OCI-LY3 (cell line): ENCODE data around the gene KL.

Experiments used
- H2AFZ ChIP-seq: fragments of 200-600, 300-600 bp; shearing (Covaris generic); 2 replicates; pipeline ENCODE4 v1.6.0; 2014; ENCODE audit warnings: antibody characterized with exemption, low read depth, low read length
- H3K27ac ChIP-seq: fragments of 200-600, 300-600 bp; sonication (generic); 2 replicates; pipeline ENCODE4 v1.5.1; 2014; ENCODE audit warnings: mild to moderate bottlenecking, low read length, moderate library complexity, mixed read lengths
- H3K27me3 ChIP-seq: fragments of 200-600, 300-600 bp; sonication (generic); 2 replicates; pipeline ENCODE4 v1.6.1; 2014; ENCODE audit warnings: low read depth, low read length, mixed read lengths
- H3K36me3 ChIP-seq: fragments of 200-600, 300-600 bp; sonication (generic); replicated peaks from 2 replicates; pipeline ENCODE3; 2014; ENCODE audit warnings: low read depth, low read length, mixed read lengths
- H3K4me1 ChIP-seq: fragments of 300-600, 200-600 bp; sonication (generic); 2 replicates; pipeline ENCODE4 v1.6.1; 2014; ENCODE audit warnings: low read length, mixed read lengths
- H3K4me2 ChIP-seq: fragments of 200-600, 300-600 bp; sonication (generic); 2 replicates; pipeline ENCODE4 v1.6.1; 2014; ENCODE audit warnings: low read length, mixed read lengths
- H3K4me3 ChIP-seq: fragments of 300-600, 200-600 bp; sonication (generic); 2 replicates; pipeline ENCODE4 v1.5.1; 2014; ENCODE audit warnings: antibody characterized with exemption, mild to moderate bottlenecking, low read length, moderate library complexity
- H3K79me2 ChIP-seq: fragments of 300-600, 200-600 bp; shearing (Covaris generic); 2 replicates; pipeline ENCODE4 v1.6.1; 2014; ENCODE audit warnings: mild to moderate bottlenecking, low read length, mixed read lengths
- H3K9ac ChIP-seq: fragments of 300-600, 200-600 bp; shearing (Covaris generic); 2 replicates; pipeline ENCODE4 v1.6.0; 2014; ENCODE audit warnings: mild to moderate bottlenecking, low read length, moderate library complexity
- H3K9me3 ChIP-seq: fragments of 200-600, 300-600 bp; shearing (Covaris generic); 2 replicates; pipeline ENCODE4 v1.6.1; 2014; ENCODE audit warnings: low read length, mixed read lengths; ENCODE audit not compliant: insufficient read depth
- H4K20me1 ChIP-seq: fragments of 200-600, 300-600 bp; sonication (generic); 2 replicates; pipeline ENCODE4 v1.6.1; 2016; ENCODE audit warnings: low read length, mixed read lengths; ENCODE audit not compliant: insufficient read depth
- CTCF ChIP-seq: fragments of 200-600, 300-600 bp; sonication (generic); IDR thresholded peaks from 2 replicates; pipeline ENCODE4 v1.5.1; 2014; ENCODE audit warnings: antibody characterized with exemption, low read length, low read depth
- EZH2phosphoT487 ChIP-seq: fragments of 200-600 bp; shearing (Covaris generic); IDR thresholded peaks from 2 replicates; pipeline ENCODE4 v1.6.1; 2018; ENCODE audit warnings: antibody characterized with exemption, mixed run types, low read depth

Gene KL

GRCh38 chr13:33018886-33019285 is 2.7 kb downstream of the KL start:
- TF ChIP-seq EZH2phosphoT487 (no peak), CTCF (no peak)
- Histone ChIP-seq H3K4me2 (no peak overlapping the region), H3K27me3 (peaks cover 23% of the 10 kb centered on the region; the same call in 1 of the 2 replicates)

GRCh38 chr13:33022986-33023385 is 6.8 kb downstream of the KL start:
- no peak overlapping the region for H2AFZ ChIP-seq
- no peaks in the 10 kb centered on the region for H3K4me1 ChIP-seq
- H3K27me3 ChIP-seq = peaks cover 25% of the 10 kb centered on the region; the same call in 1 of the 2 replicates
- no peak overlapping the region for H3K4me2 ChIP-seq
- H3K36me3 ChIP-seq = no peaks in the 10 kb centered on the region
- H3K4me3 ChIP-seq = no peak overlapping the region
- no peak overlapping the region for H3K9ac ChIP-seq
- no peak overlapping the region for H3K27ac ChIP-seq
- no peak for TF ChIP-seq EZH2phosphoT487
- no peak for TF ChIP-seq CTCF
- no peaks in the 10 kb centered on the region for H3K9me3 ChIP-seq
- H4K20me1 ChIP-seq = no peaks in the 10 kb centered on the region
- no peaks in the 10 kb centered on the region for H3K79me2 ChIP-seq

More at GRCh38 chr13:33018886-33019285, 2.7 kb downstream of the KL start:
- Histone ChIP-seq H3K9me3 (no peaks in the 10 kb centered on the region), H4K20me1 (no peaks in the 10 kb centered on the region), H3K4me3 (no peak overlapping the region), H3K79me2 (no peaks in the 10 kb centered on the region), H3K27ac (no peak overlapping the region), H2AFZ (no peak overlapping the region), H3K36me3 (no peaks in the 10 kb centered on the region), H3K4me1 (no peaks in the 10 kb centered on the region), H3K9ac (no peak overlapping the region)

GRCh38 chr13:33025220-33025744 is 9.1 kb downstream of the KL start:
- TF ChIP-seq CTCF = no peak
- TF ChIP-seq EZH2phosphoT487 = no peak
- no peaks in the 10 kb centered on the region for H4K20me1 ChIP-seq

GRCh38 chr13:33026489-33027152 is 10.4 kb downstream of the KL start:
- H3K36me3 ChIP-seq = no peaks in the 10 kb centered on the region
- H3K4me3 ChIP-seq = no peak overlapping the region
- H3K27ac ChIP-seq = no peak overlapping the region
- H4K20me1 ChIP-seq = no peaks in the 10 kb centered on the region
- TF ChIP-seq EZH2phosphoT487 (no peak), CTCF (no peak)
- peaks cover 17% of the 10 kb centered on the region; the same call in 1 of the 2 replicates for H3K27me3 ChIP-seq
- H3K9me3 ChIP-seq = no peaks in the 10 kb centered on the region
- no peak overlapping the region for H3K4me2 ChIP-seq
- H3K79me2 ChIP-seq = no peaks in the 10 kb centered on the region
- no peaks in the 10 kb centered on the region for H3K4me1 ChIP-seq
- no peak overlapping the region for H2AFZ ChIP-seq
- no peak overlapping the region for H3K9ac ChIP-seq

More at GRCh38 chr13:33025220-33025744, 9.1 kb downstream of the KL start:
- no peak overlapping the region for H3K4me2 ChIP-seq
- no peaks in the 10 kb centered on the region for H3K4me1 ChIP-seq
- H3K9ac ChIP-seq = no peak overlapping the region
- peaks cover 25% of the 10 kb centered on the region; the same call in 1 of the 2 replicates for H3K27me3 ChIP-seq
- no peaks in the 10 kb centered on the region for H3K79me2 ChIP-seq
- no peak overlapping the region for H3K27ac ChIP-seq
- no peak overlapping the region for H3K4me3 ChIP-seq
- H3K36me3 ChIP-seq = no peaks in the 10 kb centered on the region
- no peaks in the 10 kb centered on the region for H3K9me3 ChIP-seq
- H2AFZ ChIP-seq = no peak overlapping the region
